Spleen (tissue), 7 donors: ENCODE data around the gene TWIST2.

Experiments
- CTCF ChIP-seq, 11 experiments: fragments of 200-600 bp in 7 of 11; fragments of 450-650 bp in 4 of 11; sonication (generic) in 4 of 11; IDR thresholded peaks in 8 of 11; conservative IDR thresholded peaks in 3 of 11; 1 replicate in 7 of 11; 2 replicates in 4 of 11; pipeline versions ENCODE4 v1.4.0 to v1.8.0; 2016 to 2021; ENCODE audit warnings: antibody characterized with exemption in 11 of 11, inconsistent platforms in 4 of 11, mild to moderate bottlenecking in 1 of 11
- POLR2A ChIP-seq, 3 donors: fragments of 450-650 bp; IDR thresholded peaks; one replicate each; pipeline ENCODE4 v1.5.1; 2017; ENCODE audit warnings: antibody characterized with exemption in 3 of 3, mild to moderate bottlenecking in 1 of 3
- POLR2AphosphoS5 ChIP-seq, 3 donors: sonication (generic); formaldehyde crosslinking; IDR thresholded peaks; one replicate each; pipeline ENCODE4 v1.5.1; 2017; ENCODE audit warnings: antibody characterized with exemption in 3 of 3
- donor health status: DM: no; HTN: no; CAD: no; lungs with moderate emphysema.
- donor health status: DM: no; HTN: no; CAD: no.
- donor health status: DM: no; HTN: no; CAD: no.

- TF ChIP-seq POLR2AphosphoS5 (IDR thresholded peaks at IDR 0.05) (no peak), CTCF (IDR thresholded peaks at IDR 0.05 in 8 of 11, conservative IDR thresholded peaks at IDR 0.05 in 3 of 11) (no peak), POLR2A (IDR thresholded peaks at IDR 0.05) (no peak)
Measured at GRCh38 chr2:238910751-238911351, 63.0 kb downstream of the TWIST2 start.
